B cell (primary cell): ENCODE data around the gene KCNQ5. TPM values are rescaled to one million over a fixed set of nuclear protein-coding genes. Genes with fewer than 3 reads are reported as not detected.

Experiments
- ATAC-seq: fragments of 200-7000 bp; cut with Tn5 transposase; one replicate; pipeline ENCODE4 v1.10.0; 2021; ENCODE audit warnings: low read depth, mild to moderate bottlenecking, moderate number of reproducible peaks, moderate library complexity
- CTCF ChIA-PET: fragments of 350-600 bp; sonication (Branson Sonifier 250); formaldehyde crosslinking; loops from one replicate; lab custom pipeline; 2021; ENCODE audit warnings: antibody characterized with exemption, inconsistent platforms; lab: Charles Lee
- POLR2A ChIA-PET: fragments of 350-600 bp; sonication (Branson Sonifier 250); formaldehyde crosslinking; loops from one replicate; lab custom pipeline; 2021; ENCODE audit warnings: antibody characterized with exemption; lab: Charles Lee
- DNase-seq: peaks from one replicate; pipeline ENCODE4 v3.0.0; 2013
- H2AFZ ChIP-seq: 2 replicates; pipeline ENCODE4 v1.6.1; 2012; ENCODE audit warnings: mild to moderate bottlenecking, low read depth, low read length; ENCODE audit not compliant: insufficient read depth, poor library complexity, severe bottlenecking
- H3K27ac ChIP-seq, 2 donors: 1 replicate in 1 of 2; 2 replicates in 1 of 2; pipeline ENCODE4 v1.5.1; 2012 to 2013; ENCODE audit warnings: low read length in 2 of 2, mild to moderate bottlenecking in 2 of 2, moderate library complexity in 1 of 2
- H3K27me3 ChIP-seq, 4 experiments: fragments of 200-600 bp in 1 of 4; sonication (generic) in 1 of 4; replicated peaks in 1 of 4; 1 replicate in 2 of 4; 2 replicates in 2 of 4; pipeline versions ENCODE4 v1.6.1 to v1.7.0; 2013 to 2016; ENCODE audit warnings: low read length in 3 of 4, mild to moderate bottlenecking in 2 of 4, mixed read lengths in 1 of 4, moderate library complexity in 1 of 4; ENCODE audit not compliant: insufficient read depth in 4 of 4, control insufficient read depth in 3 of 4; ENCODE audit errors: control extremely low read depth in 1 of 4
- H3K36me3 ChIP-seq, 2 experiments: replicated peaks in 1 of 2; 1 replicate in 1 of 2; 2 replicates in 1 of 2; pipeline versions ENCODE4 v1.6.1 to v1.7.1; 2013; ENCODE audit warnings: low read length in 1 of 2; ENCODE audit not compliant: insufficient read depth in 2 of 2, control insufficient read depth in 1 of 2; ENCODE audit errors: control extremely low read depth in 1 of 2, extremely low read depth in 1 of 2
- H3K4me1 ChIP-seq, 2 donors: fragments of 200-600 bp in 1 of 2; sonication (generic) in 1 of 2; 1 replicate in 1 of 2; 2 replicates in 1 of 2; pipeline versions ENCODE4 v1.5.1 to v1.6.1; 2013 to 2017; ENCODE audit warnings: low read length in 2 of 2; ENCODE audit not compliant: control insufficient read depth in 2 of 2, insufficient read depth in 2 of 2
- H3K4me2 ChIP-seq: replicated peaks from 2 replicates; pipeline ENCODE3; 2012; ENCODE audit warnings: mild to moderate bottlenecking, low read depth, low read length; ENCODE audit not compliant: poor library complexity, severe bottlenecking
- H3K4me3 ChIP-seq, 5 experiments: fragments of 200-600 bp in 1 of 5; sonication (generic) in 1 of 5; 1 replicate in 3 of 5; 2 replicates in 2 of 5; pipeline versions ENCODE4 v1.5.1 to v1.7.0; 2011 to 2016; ENCODE audit warnings: low read length in 4 of 5, mild to moderate bottlenecking in 4 of 5, low read depth in 2 of 5, control low read depth in 1 of 5, moderate library complexity in 1 of 5; ENCODE audit not compliant: insufficient read depth in 1 of 5; ENCODE audit errors: control extremely low read depth in 1 of 5, extremely low read depth in 1 of 5
- H3K79me2 ChIP-seq: fragments of 200-600 bp; sonication (generic); one replicate; pipeline ENCODE4 v1.6.0; 2016; ENCODE audit warnings: low read length; ENCODE audit not compliant: control insufficient read depth, insufficient read depth
- H3K9ac ChIP-seq: fragments of 200-600 bp; sonication (generic); 2 replicates; pipeline ENCODE4 v1.6.1; 2017; ENCODE audit warnings: mild to moderate bottlenecking, low read length, moderate library complexity
- H3K9me3 ChIP-seq, 3 donors: one replicate each; pipeline versions ENCODE4 v1.6.1 to v1.7.1; 2013; ENCODE audit warnings: low read length in 2 of 3; ENCODE audit not compliant: control insufficient read depth in 2 of 3, insufficient read depth in 1 of 3; ENCODE audit errors: control extremely low read depth in 1 of 3
- H4K20me1 ChIP-seq: 2 replicates; pipeline ENCODE4 v1.6.0; 2012; ENCODE audit warnings: mild to moderate bottlenecking, low read length; ENCODE audit not compliant: insufficient read depth, control insufficient read depth, poor library complexity, severe bottlenecking
- H3K27ac Mint-ChIP-seq: one replicate; pipeline ENCODE4 v1.8.0; 2021; ENCODE audit warnings: mixed read lengths
- H3K27me3 Mint-ChIP-seq: one replicate; pipeline ENCODE4 v1.8.0; 2021; ENCODE audit warnings: mixed read lengths
- H3K4me1 Mint-ChIP-seq: one replicate; pipeline ENCODE4 v1.8.0; 2021; ENCODE audit warnings: mixed read lengths
- H3K4me3 Mint-ChIP-seq: one replicate; pipeline ENCODE4 v1.8.0; 2021; ENCODE audit warnings: mixed read lengths
- H3K9me3 Mint-ChIP-seq: one replicate; pipeline ENCODE4 v1.8.0; 2022; ENCODE audit warnings: mixed read lengths; ENCODE audit not compliant: insufficient read depth
- EZH2 ChIP-seq: IDR thresholded peaks from 2 replicates; pipeline ENCODE4 v1.6.1; 2012; ENCODE audit warnings: borderline replicate concordance, low read depth, mild to moderate bottlenecking, moderate library complexity, low read length; ENCODE audit not compliant: insufficient read depth, poor library complexity, severe bottlenecking
- WGBS: methylation state at CpG from one replicate; pipeline ENCODE4 v1.1.5; 2013; ENCODE audit warnings: missing lambda C conversion rate; ENCODE audit not compliant: insufficient coverage; 5-methylcytosine and 5-hydroxymethylcytosine counted together
- intact Hi-C: fragments of 100-400 bp; cut with micrococcal nuclease; formaldehyde crosslinking; loops from one replicate; pipeline ENCODE4 v1.10.0; 2022
- polyA plus RNA-seq: library from polyadenylated mRNA; depleted of rRNA; stranded (reverse); fragments of >200 nt; gene quantifications from 2 replicates; pipeline ENCODE4 v1.2.3, GENCODE V29; 2012
- total RNA-seq, 2 donors: library from RNA; stranded (reverse); fragments of 120-200 nt in 1 of 2; gene quantifications; 1 replicate in 1 of 2; 2 replicates in 1 of 2; pipeline versions ENCODE4 v1.2.3 to v1.2.4, GENCODE V29; 2013 to 2022
- TF ChIP-seq, protein P1 (sequence below): fragments of 200-600 bp; IDR thresholded peaks from one replicate; pipeline ENCODE4 v1.8.0; 2022; ENCODE audit warnings: antibody characterized with exemption, mild to moderate bottlenecking

KCNQ5 gene
- total and polyA plus RNA-seq, 2 donors (not counting 1 experiment from before 2014, with no cell fraction given), result 2.3 to 9.4 TPM

GRCh38 chr6:72647489-72647888, 25.6 kb downstream of the KCNQ5 start:
- CTCF ChIA-PET, result interaction anchor here (2.1 kb wide), 1 partner anchor 31 kb away, joined by 8 read pairs; no protein-coding TSS in a partner anchor
- H3K27ac Mint-ChIP-seq, result no peak overlapping the region
- H4K20me1 ChIP-seq, result no peaks in the 10 kb centered on the region
- no peak overlapping the region for H3K4me3 ChIP-seq
- no peak overlapping the region for H3K4me3 Mint-ChIP-seq
- H3K4me1 ChIP-seq, result peaks cover 10 to 11% of the 10 kb centered on the region in 2 donors
- DNase-seq (no peak), ATAC-seq (no peak)
- no peaks in the 10 kb centered on the region for H3K27me3 ChIP-seq
- H3K27me3 Mint-ChIP-seq, result no peaks in the 10 kb centered on the region
- H3K9ac ChIP-seq, result no peak overlapping the region
- H3K4me1 Mint-ChIP-seq, result peaks cover 43% of the 10 kb centered on the region
- no peak for TF ChIP-seq EZH2
- TF ChIP-seq, protein P1, sequence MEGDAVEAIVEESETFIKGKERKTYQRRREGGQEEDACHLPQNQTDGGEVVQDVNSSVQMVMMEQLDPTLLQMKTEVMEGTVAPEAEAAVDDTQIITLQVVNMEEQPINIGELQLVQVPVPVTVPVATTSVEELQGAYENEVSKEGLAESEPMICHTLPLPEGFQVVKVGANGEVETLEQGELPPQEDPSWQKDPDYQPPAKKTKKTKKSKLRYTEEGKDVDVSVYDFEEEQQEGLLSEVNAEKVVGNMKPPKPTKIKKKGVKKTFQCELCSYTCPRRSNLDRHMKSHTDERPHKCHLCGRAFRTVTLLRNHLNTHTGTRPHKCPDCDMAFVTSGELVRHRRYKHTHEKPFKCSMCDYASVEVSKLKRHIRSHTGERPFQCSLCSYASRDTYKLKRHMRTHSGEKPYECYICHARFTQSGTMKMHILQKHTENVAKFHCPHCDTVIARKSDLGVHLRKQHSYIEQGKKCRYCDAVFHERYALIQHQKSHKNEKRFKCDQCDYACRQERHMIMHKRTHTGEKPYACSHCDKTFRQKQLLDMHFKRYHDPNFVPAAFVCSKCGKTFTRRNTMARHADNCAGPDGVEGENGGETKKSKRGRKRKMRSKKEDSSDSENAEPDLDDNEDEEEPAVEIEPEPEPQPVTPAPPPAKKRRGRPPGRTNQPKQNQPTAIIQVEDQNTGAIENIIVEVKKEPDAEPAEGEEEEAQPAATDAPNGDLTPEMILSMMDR, result no peak
- H3K4me2 ChIP-seq, result no peak overlapping the region
- H3K9me3 Mint-ChIP-seq, result no peaks in the 10 kb centered on the region
- peaks cover 16% of the 10 kb centered on the region for H3K79me2 ChIP-seq
- intact Hi-C loops, result no loop called here
- no peaks in the 10 kb centered on the region for H3K9me3 ChIP-seq
- POLR2A ChIA-PET, result no interaction called here
- WGBS, result no CpG with 5 or more reads among the region's 2 CpGs
- no peak overlapping the region for H3K27ac ChIP-seq
- peaks cover 0 to 1% of the 10 kb centered on the region in 2 experiments for H3K36me3 ChIP-seq
- H2AFZ ChIP-seq, result no peak overlapping the region

DNA sequence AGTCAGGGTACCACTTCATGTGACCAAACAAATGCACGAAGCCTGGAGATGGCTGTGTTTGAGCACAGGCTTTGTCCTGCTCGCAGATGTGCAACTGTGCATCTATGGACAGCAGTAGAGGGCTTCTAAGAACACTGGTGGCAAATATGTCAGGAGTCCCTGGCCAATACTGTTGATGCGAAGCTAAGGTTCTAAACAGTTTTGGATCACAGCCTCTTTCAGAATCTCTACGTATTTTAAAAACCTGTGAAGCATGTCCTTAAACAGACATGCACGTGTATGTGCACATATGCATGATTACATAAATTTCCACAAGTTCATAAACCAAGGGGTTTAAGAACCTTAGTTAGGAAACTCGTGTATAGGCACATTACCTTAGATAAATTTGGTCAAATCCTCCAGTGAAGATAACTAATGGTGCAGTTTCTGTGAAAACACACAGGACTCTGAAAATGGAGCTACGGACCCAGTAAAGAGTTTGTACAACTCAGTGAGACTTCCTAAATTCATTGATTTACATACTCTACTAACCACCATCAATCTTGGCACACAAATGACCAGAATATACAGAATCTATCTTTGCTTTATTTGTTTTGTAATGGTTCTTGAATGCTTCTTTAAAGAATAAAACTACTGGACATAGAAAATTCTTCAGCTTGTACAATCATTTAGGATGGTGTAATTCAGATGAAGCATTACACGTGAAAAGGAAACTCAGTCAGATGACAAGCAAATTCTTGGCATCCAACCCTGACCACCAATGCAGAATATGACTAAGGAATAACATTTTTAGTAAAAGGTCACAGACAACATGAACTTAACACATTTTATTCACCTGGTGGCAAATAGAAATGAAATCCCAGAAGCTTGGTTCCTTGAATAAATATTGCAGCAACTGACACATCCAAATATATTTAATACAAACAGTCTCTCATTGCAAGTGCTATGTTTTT, 27.4 kb downstream of the KCNQ5 start:
- Histone ChIP-seq H3K36me3 (peaks cover 0 to 1% of the 10 kb centered on the region in 2 experiments), H3K79me2 (peaks cover 17% of the 10 kb centered on the region), H3K4me3 (peak overlapping the region in 3 of 5 experiments; percentile 9 to 42 (median 33)), H3K27ac (no peak overlapping the region), H2AFZ (peak overlapping the region; percentile 4), H3K4me2 (peak overlapping the region; percentile 37), H3K9ac (peak overlapping the region; percentile 42), H3K27me3 (no peaks in the 10 kb centered on the region), H3K4me1 (peaks cover 10 to 25% of the 10 kb centered on the region in 2 donors), H4K20me1 (no peaks in the 10 kb centered on the region), H3K9me3 (no peaks in the 10 kb centered on the region)
- no peak for TF ChIP-seq EZH2
- TF ChIP-seq, protein P1, result no peak
- Mint-ChIP-seq H3K4me1 (peaks cover 51% of the 10 kb centered on the region), H3K4me3 (peak overlapping the region; percentile 75), H3K27me3 (no peaks in the 10 kb centered on the region), H3K27ac (peak overlapping the region; percentile 70), H3K9me3 (no peaks in the 10 kb centered on the region)
- WGBS, result 78% methylated on average over 3 of the region's 8 CpGs
- ChIA-PET CTCF (interaction anchor here (1.0 to 1.9 kb wide), 5 partner anchors 9 to 33 kb away, joined by 3 to 7 read pairs (median 4); partner anchors contain the start of gene KCNQ5), POLR2A (no interaction called here)
- intact Hi-C loops, result no loop called here
- peak; percentile 37 for DNase-seq
- peak; percentile 40 for ATAC-seq
